ENCODE data around the gene DGKB.

- no peak for TF ChIP-seq REST (IDR thresholded peaks at IDR 0.05; ENCODE audit: insufficient replicate concordance, low read depth)
- TF ChIP-seq CTCF (IDR thresholded peaks at IDR 0.05; ENCODE audit: insufficient read depth, low read length), result no peak
- no peak for TF ChIP-seq POLR2AphosphoS5 (IDR thresholded peaks at IDR 0.05; ENCODE audit: low read depth)
- no peak for TF ChIP-seq SPI1 (IDR thresholded peaks at IDR 0.05; ENCODE audit: borderline replicate concordance, low read depth)
- TF ChIP-seq GABPA (IDR thresholded peaks at IDR 0.05; ENCODE audit: low read depth), result no peak
Observed at GRCh38 chr7:14637968-14638367, 264.6 kb downstream of the DGKB start.
